Body of pancreas (tissue), 4 donors: ENCODE measurements around the gene DERL2.

Source experiments
- POLR2A ChIP-seq, 3 donors: fragments of 450-650 bp; IDR thresholded peaks; one replicate each; pipeline ENCODE4 v1.6.1; 2016; ENCODE audit warnings: antibody characterized with exemption in 3 of 3, mild to moderate bottlenecking in 2 of 3
- TF ChIP-seq, protein P1 (sequence below), 7 experiments: fragments of 450-650 bp in 4 of 7; fragments of 200-600 bp in 3 of 7; sonication (generic) in 3 of 7; IDR thresholded peaks; one replicate each; pipeline ENCODE4 v1.5.1; 2016 to 2019; ENCODE audit warnings: antibody characterized with exemption in 7 of 7

GRCh38 chr17:5509482-5509881 lies 23.5 kb upstream of the DERL2 start:
- TF ChIP-seq, protein P1, sequence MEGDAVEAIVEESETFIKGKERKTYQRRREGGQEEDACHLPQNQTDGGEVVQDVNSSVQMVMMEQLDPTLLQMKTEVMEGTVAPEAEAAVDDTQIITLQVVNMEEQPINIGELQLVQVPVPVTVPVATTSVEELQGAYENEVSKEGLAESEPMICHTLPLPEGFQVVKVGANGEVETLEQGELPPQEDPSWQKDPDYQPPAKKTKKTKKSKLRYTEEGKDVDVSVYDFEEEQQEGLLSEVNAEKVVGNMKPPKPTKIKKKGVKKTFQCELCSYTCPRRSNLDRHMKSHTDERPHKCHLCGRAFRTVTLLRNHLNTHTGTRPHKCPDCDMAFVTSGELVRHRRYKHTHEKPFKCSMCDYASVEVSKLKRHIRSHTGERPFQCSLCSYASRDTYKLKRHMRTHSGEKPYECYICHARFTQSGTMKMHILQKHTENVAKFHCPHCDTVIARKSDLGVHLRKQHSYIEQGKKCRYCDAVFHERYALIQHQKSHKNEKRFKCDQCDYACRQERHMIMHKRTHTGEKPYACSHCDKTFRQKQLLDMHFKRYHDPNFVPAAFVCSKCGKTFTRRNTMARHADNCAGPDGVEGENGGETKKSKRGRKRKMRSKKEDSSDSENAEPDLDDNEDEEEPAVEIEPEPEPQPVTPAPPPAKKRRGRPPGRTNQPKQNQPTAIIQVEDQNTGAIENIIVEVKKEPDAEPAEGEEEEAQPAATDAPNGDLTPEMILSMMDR (IDR thresholded peaks at IDR 0.05), result no peak
- TF ChIP-seq POLR2A (IDR thresholded peaks at IDR 0.05), result no peak
